K562 (cell line): ENCODE measurements around the gene ADM2. TPM values are rescaled to one million over a fixed set of nuclear protein-coding genes. Genes with fewer than 3 reads are reported as not detected.

Experiments
- ELF2 ChIP-seq: fragments of 250-450 bp; sonication (Bioruptor Pico); IDR thresholded peaks from 2 replicates; pipeline ENCODE4 v1.5.0; 2021; ENCODE audit warnings: mild to moderate bottlenecking
- GABPA ChIP-seq: fragments of 200-800 bp; sonication (Bioruptor generic); conservative IDR thresholded peaks from 2 replicates; pipeline ENCODE4 v1.6.1; 2016; ENCODE audit warnings: low read depth, missing genetic modification characterization, missing compliant biosample characterization
- HDGF ChIP-seq: fragments of 450-650 bp; IDR thresholded peaks from 2 replicates; pipeline ENCODE4 v1.6.1; 2016
- HNRNPUL1 ChIP-seq: fragments of 200-400 bp; formaldehyde crosslinking; IDR thresholded peaks from 2 replicates; pipeline ENCODE4 v1.6.1; 2017; ENCODE audit warnings: low read length
- KLF6 ChIP-seq: fragments of 250-450 bp; sonication (Bioruptor Pico); IDR thresholded peaks from 2 replicates; pipeline ENCODE4 v1.4.0; 2020; ENCODE audit warnings: mild to moderate bottlenecking, moderate library complexity, borderline replicate concordance
- MGA ChIP-seq: fragments of 450-650 bp; IDR thresholded peaks from 2 replicates; pipeline ENCODE4 v1.6.1; 2016; ENCODE audit warnings: mild to moderate bottlenecking, moderate library complexity
- PHTF2 ChIP-seq: fragments of 250-450 bp; sonication (Bioruptor Pico); IDR thresholded peaks from 2 replicates; pipeline ENCODE4 v1.5.0; 2021; ENCODE audit warnings: mild to moderate bottlenecking
- SIN3A ChIP-seq, 2 experiments: fragments of 150-350 bp in 1 of 2; IDR thresholded peaks; 2 replicates each; pipeline ENCODE4 v1.6.1; 2011 to 2016; ENCODE audit warnings: borderline replicate concordance in 2 of 2, low read depth in 2 of 2, low read length in 2 of 2, mild to moderate bottlenecking in 2 of 2, moderate library complexity in 2 of 2; ENCODE audit not compliant: control insufficient read depth in 1 of 2
- ZFP30 ChIP-seq: fragments of 250-450 bp; sonication (Bioruptor Pico); IDR thresholded peaks from 2 replicates; pipeline ENCODE4 v1.8.0; 2022; ENCODE audit warnings: moderate library complexity, mild to moderate bottlenecking, inconsistent platforms, borderline replicate concordance
- ZNF592 ChIP-seq: fragments of 450-650 bp; IDR thresholded peaks from 2 replicates; pipeline ENCODE4 v1.6.1; 2017; ENCODE audit warnings: antibody characterized with exemption, mild to moderate bottlenecking
- polyA plus RNA-seq, 8 experiments: library from polyadenylated mRNA; depleted of rRNA in 4 of 8; stranded (reverse) in 5 of 8; unstranded in 3 of 8; fragments of >200 nt; fragmentation: Nextera tagmentation in 2 of 8; fragmentation: Illumina TruSeq in 1 of 8; extraction: Ambion mirVana in 2 of 8; extraction: Trizol in 1 of 8; gene quantifications; 2 replicates each; pipeline versions ENCODE4 v1.2.1 to v1.2.3, GENCODE V29; 2011 to 2014; ENCODE audit warnings: inconsistent platforms in 1 of 8, missing spikeins in 1 of 8
- total RNA-seq, 7 experiments: library from RNA; depleted of rRNA in 6 of 7; stranded (reverse); fragments of >200 nt in 6 of 7; fragmentation: Illumina TruSeq in 2 of 7; extraction: Trizol in 2 of 7; gene quantifications; 2 replicates each; pipeline versions ENCODE4 v1.2.1 to v1.2.3, GENCODE V29; 2011 to 2021; ENCODE audit warnings: low replicate concordance in 1 of 7

Gene ADM2
- total and polyA plus RNA-seq, 9 of the 15 experiments (the other 6 are each of a cell fraction or from before 2014, with no cell fraction given) = 0.11 to 5.1 (median 0.38) TPM

- TF ChIP-seq MGA = no peak
- no peak for TF ChIP-seq PHTF2 (CRISPR knock-in tag)
- no peak for TF ChIP-seq GABPA (tag)
- no peak for TF ChIP-seq HNRNPUL1
- no peak for TF ChIP-seq ZFP30 (CRISPR knock-in tag)
- no peak for TF ChIP-seq ELF2
- no peak for TF ChIP-seq KLF6 (CRISPR knock-in tag)
- TF ChIP-seq HDGF = no peak
- TF ChIP-seq SIN3A (IDR thresholded peaks at IDR 0.05; ENCODE audit: borderline replicate concordance in 2 of 2, control insufficient read depth in 1 of 2, low read depth in 2 of 2, low read length in 2 of 2) = no peak
- TF ChIP-seq ZNF592 = no peak
Observed at GRCh38 chr22:50532824-50533796, 51.8 kb downstream of the ADM2 start (continued).
